ENCODE data around the gene HMGXB3. TPM values are rescaled to one million over a fixed set of nuclear protein-coding genes. Genes with fewer than 3 reads are reported as not detected.

Gene HMGXB3
- total and polyA plus RNA-seq, 2 of the 13 experiments (the other 11 are each of a cell fraction or from before 2014, with no cell fraction given): 18.8 to 23.8 TPM

DNA sequence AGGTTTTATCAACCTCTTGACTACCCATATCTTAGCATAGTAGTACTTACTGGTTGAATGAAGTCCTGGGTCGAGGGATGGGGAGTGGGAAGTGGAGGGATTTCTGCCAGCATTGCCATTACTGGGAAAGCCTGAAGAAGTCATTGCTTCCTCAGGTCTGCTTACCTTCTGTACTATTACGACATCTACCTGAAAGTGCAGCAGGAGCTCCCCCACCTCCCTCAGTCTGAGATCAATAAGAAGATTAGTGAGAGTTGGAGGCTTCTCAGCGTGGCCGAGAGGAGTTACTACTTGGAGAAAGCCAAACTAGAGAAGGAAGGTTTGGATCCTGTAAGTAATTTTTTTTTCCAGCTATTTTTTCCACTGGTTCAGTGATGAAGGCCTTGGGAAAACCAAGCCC lies 5.8 kb downstream of the HMGXB3 start:
- DNase-seq (ENCODE audit: low spot score) (no peak), ATAC-seq (no peak), FAIRE-seq (no peak)
- POLR2A ChIA-PET: interaction anchor here (1.3 kb wide), 1 partner anchor 20 kb away, joined by 3 read pairs; no protein-coding TSS in a partner anchor
- in situ Hi-C loops (cut with HindIII; ENCODE audit: extremely low pct_ligation_motif_present, low pct_unique_long_range_greater_than_20kb): no loop called here
- Histone ChIP-seq H3K4me2 (ENCODE audit: low read depth, low read length) (no peak overlapping the region), H3K36me3 (replicated peaks in 1 of 2; ENCODE audit: control insufficient read depth in 1 of 2, insufficient read depth in 2 of 2, low read length in 2 of 2) (peaks cover 25 to 52% of the 10 kb centered on the region in 2 experiments), H3K9ac (ENCODE audit: insufficient read depth, low read depth, low read length) (no peak overlapping the region), H3K4me3 (replicated peaks in 1 of 3; ENCODE audit: insufficient read depth in 1 of 3, low read depth in 2 of 3, low read length in 3 of 3) (no peak overlapping the region), H4K20me1 (ENCODE audit: insufficient read depth, low read length) (peaks cover 5% of the 10 kb centered on the region; the same call in 1 of the 2 replicates), H3K9me3 (ENCODE audit: low read length) (no peaks in the 10 kb centered on the region), H3K27me3 (ENCODE audit: control insufficient read depth in 1 of 2, insufficient read depth in 2 of 2, low read length in 2 of 2) (no peaks in the 10 kb centered on the region; a peak in 1 of 5 replicates), H3K27ac (ENCODE audit: extremely low read length, insufficient read depth, low read length) (no peak overlapping the region), H2AFZ (ENCODE audit: low read length) (no peak overlapping the region), H3K4me1 (ENCODE audit: insufficient read depth, low read length) (peaks cover 15% of the 10 kb centered on the region), H3K79me2 (ENCODE audit: insufficient read depth, low read length) (peaks cover 38% of the 10 kb centered on the region)
- BruUV-seq (replicated peaks): no TSS peak
- intact Hi-C loops (cut with micrococcal nuclease; ENCODE audit: unreplicated experiment): no loop called here
- CTCF ChIA-PET (ENCODE audit: low intra/inter-chr PET ratio, low total read pairs): no interaction called here
- WGBS (ENCODE audit: low lambda C conversion rate): 98% methylated on average over 4 of the region's 4 CpGs
- 0 out of 2 replicates have a peak, but pooled peaks have one; percentile 9 for TF ChIP-seq CEBPB (IDR thresholded peaks at IDR 0.05; ENCODE audit: borderline replicate concordance, low read depth, low read length)
- TF ChIP-seq PTBP1 (IDR thresholded peaks at IDR 0.05; ENCODE audit: low read depth, low read length, poor library complexity, severe bottlenecking): no peak
- no peak for TF ChIP-seq FOXC1 (CRISPR knock-in tag; IDR thresholded peaks at IDR 0.05; ENCODE audit: borderline replicate concordance)

DNA sequence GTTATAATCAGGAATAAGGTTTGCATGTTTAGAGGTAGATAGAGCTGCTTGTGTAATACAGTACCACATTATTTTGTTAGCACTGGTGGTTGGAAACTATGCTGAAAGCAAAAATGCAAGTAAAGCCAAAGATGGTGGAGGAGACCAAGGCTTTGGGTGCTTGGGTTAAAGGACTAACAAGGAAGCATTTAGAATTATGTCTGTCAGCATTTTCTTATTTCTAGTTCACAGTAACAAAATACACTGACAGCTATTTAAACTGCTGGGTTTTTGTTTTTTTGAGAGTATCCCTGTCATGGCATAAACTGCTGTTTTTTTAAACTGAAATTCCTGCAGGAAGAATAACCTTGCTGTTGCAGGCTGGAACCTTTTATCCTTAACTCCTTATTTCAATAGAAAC lies 6.5 kb downstream of the HMGXB3 start:
- in situ Hi-C loops (cut with HindIII; ENCODE audit: extremely low pct_ligation_motif_present, low pct_unique_long_range_greater_than_20kb) (no loop called here), intact Hi-C loops (cut with micrococcal nuclease; ENCODE audit: unreplicated experiment) (no loop called here)
- Histone ChIP-seq H3K27me3 (ENCODE audit: control insufficient read depth in 1 of 2, insufficient read depth in 2 of 2, low read length in 2 of 2) (no peaks in the 10 kb centered on the region), H3K4me2 (ENCODE audit: low read depth, low read length) (no peak overlapping the region), H3K79me2 (ENCODE audit: insufficient read depth, low read length) (peaks cover 31% of the 10 kb centered on the region), H3K4me1 (ENCODE audit: insufficient read depth, low read length) (peaks cover 12% of the 10 kb centered on the region), H3K36me3 (replicated peaks in 1 of 2; ENCODE audit: control insufficient read depth in 1 of 2, insufficient read depth in 2 of 2, low read length in 2 of 2) (peaks cover 25 to 57% of the 10 kb centered on the region in 2 experiments), H3K9ac (ENCODE audit: insufficient read depth, low read depth, low read length) (no peak overlapping the region), H2AFZ (ENCODE audit: low read length) (no peak overlapping the region), H3K4me3 (replicated peaks in 1 of 3; ENCODE audit: insufficient read depth in 1 of 3, low read depth in 2 of 3, low read length in 3 of 3) (no peak overlapping the region), H3K9me3 (ENCODE audit: low read length) (no peaks in the 10 kb centered on the region), H3K27ac (ENCODE audit: extremely low read length, insufficient read depth, low read length) (no peak overlapping the region), H4K20me1 (ENCODE audit: insufficient read depth, low read length) (peaks cover 5% of the 10 kb centered on the region; the same call in 1 of the 2 replicates)
- ChIA-PET POLR2A (interaction anchor here (1.2 kb wide), 1 partner anchor 15 kb away, joined by 3 read pairs; no protein-coding TSS in a partner anchor), CTCF (ENCODE audit: low intra/inter-chr PET ratio, low total read pairs) (no interaction called here)
- ATAC-seq: no peak
- no peak for DNase-seq (ENCODE audit: low spot score)
- no TSS peak for BruUV-seq (replicated peaks)
- TF ChIP-seq MAFF (IDR thresholded peaks at IDR 0.05; ENCODE audit: low read depth, low read length): peak; percentile 71
- no peak for TF ChIP-seq ZNF772 (CRISPR knock-in tag; IDR thresholded peaks at IDR 0.05)
- peak; percentile 49 to 75; a peak in 3 of 4 replicates for TF ChIP-seq MAFK (conservative IDR thresholded peaks at IDR 0.05 in 1 of 2, IDR thresholded peaks at IDR 0.05 in 1 of 2; ENCODE audit: low read length in 2 of 2)
- TF ChIP-seq RBM22 (optimal IDR thresholded peaks at IDR 0.05; ENCODE audit: low read length): no peak
- no peak for TF ChIP-seq BORCS8-MEF2B (CRISPR knock-in tag; IDR thresholded peaks at IDR 0.05)
- TF ChIP-seq, protein P1, sequence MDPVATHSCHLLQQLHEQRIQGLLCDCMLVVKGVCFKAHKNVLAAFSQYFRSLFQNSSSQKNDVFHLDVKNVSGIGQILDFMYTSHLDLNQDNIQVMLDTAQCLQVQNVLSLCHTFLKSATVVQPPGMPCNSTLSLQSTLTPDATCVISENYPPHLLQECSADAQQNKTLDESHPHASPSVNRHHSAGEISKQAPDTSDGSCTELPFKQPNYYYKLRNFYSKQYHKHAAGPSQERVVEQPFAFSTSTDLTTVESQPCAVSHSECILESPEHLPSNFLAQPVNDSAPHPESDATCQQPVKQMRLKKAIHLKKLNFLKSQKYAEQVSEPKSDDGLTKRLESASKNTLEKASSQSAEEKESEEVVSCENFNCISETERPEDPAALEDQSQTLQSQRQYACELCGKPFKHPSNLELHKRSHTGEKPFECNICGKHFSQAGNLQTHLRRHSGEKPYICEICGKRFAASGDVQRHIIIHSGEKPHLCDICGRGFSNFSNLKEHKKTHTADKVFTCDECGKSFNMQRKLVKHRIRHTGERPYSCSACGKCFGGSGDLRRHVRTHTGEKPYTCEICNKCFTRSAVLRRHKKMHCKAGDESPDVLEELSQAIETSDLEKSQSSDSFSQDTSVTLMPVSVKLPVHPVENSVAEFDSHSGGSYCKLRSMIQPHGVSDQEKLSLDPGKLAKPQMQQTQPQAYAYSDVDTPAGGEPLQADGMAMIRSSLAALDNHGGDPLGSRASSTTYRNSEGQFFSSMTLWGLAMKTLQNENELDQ (CRISPR knock-in tag; IDR thresholded peaks at IDR 0.05; ENCODE audit: borderline replicate concordance): no peak
- no peak for TF ChIP-seq NCOA5 (CRISPR knock-in tag; IDR thresholded peaks at IDR 0.05)
- FAIRE-seq: no peak
